Smooth muscle cell (in vitro differentiated cells): ENCODE results near the gene IL27RA. TPM values are rescaled to one million over a fixed set of nuclear protein-coding genes. Genes with fewer than 3 reads are reported as not detected.

Experiments
- DNase-seq: peaks from one replicate; lab custom pipeline; 2025; ENCODE audit not compliant: unreplicated experiment; lab: John Stamatoyannopoulos, UW
- H2AFZ ChIP-seq: fragments of 200-600 bp; sonication (generic); 2 replicates; pipeline ENCODE4 v1.6.0; 2016; ENCODE audit warnings: antibody characterized with exemption, low read depth, mild to moderate bottlenecking
- H3F3A ChIP-seq: fragments of 200-600 bp; sonication (generic); 2 replicates; pipeline ENCODE4 v1.6.0; 2017; ENCODE audit warnings: antibody characterized with exemption, low read depth
- H3K27ac ChIP-seq: fragments of 200-600 bp; sonication (generic); 2 replicates; pipeline ENCODE4 v1.5.1; 2016; ENCODE audit warnings: low read depth, mild to moderate bottlenecking
- H3K27me3 ChIP-seq: fragments of 200-600 bp; sonication (generic); 2 replicates; pipeline ENCODE4 v1.6.1; 2016; ENCODE audit warnings: low read depth, mild to moderate bottlenecking
- H3K36me3 ChIP-seq: fragments of 200-600 bp; sonication (generic); 2 replicates; pipeline ENCODE4 v1.5.1; 2016; ENCODE audit warnings: low read depth
- H3K4me1 ChIP-seq: fragments of 200-600 bp; sonication (generic); 2 replicates; pipeline ENCODE4 v1.5.1; 2016; ENCODE audit warnings: low read depth
- H3K4me2 ChIP-seq: fragments of 200-600 bp; sonication (generic); 2 replicates; pipeline ENCODE4 v1.6.0; 2016; ENCODE audit warnings: mild to moderate bottlenecking
- H3K4me3 ChIP-seq: fragments of 200-600 bp; sonication (generic); 2 replicates; pipeline ENCODE4 v1.5.1; 2016; ENCODE audit warnings: mild to moderate bottlenecking
- H3K79me2 ChIP-seq: fragments of 200-600 bp; sonication (generic); 2 replicates; pipeline ENCODE4 v1.6.0; 2016; ENCODE audit warnings: low read depth, mild to moderate bottlenecking
- H3K9ac ChIP-seq: fragments of 200-600 bp; sonication (generic); 2 replicates; pipeline ENCODE4 v1.6.0; 2016; ENCODE audit warnings: low read depth
- H3K9me3 ChIP-seq: fragments of 200-600 bp; sonication (generic); replicated peaks from 2 replicates; pipeline ENCODE4 v1.5.1; 2016; ENCODE audit warnings: low read depth
- H4K20me1 ChIP-seq: fragments of 200-600 bp; sonication (generic); 2 replicates; pipeline ENCODE4 v1.6.0; 2016; ENCODE audit warnings: low read depth
- WGBS: methylation state at CpG from one replicate; pipeline ENCODE4 v1.1.7; 2016; ENCODE audit warnings: low lambda C conversion rate; 5-methylcytosine and 5-hydroxymethylcytosine counted together
- polyA plus RNA-seq: library from polyadenylated mRNA; unstranded; fragments of >200 nt; fragmentation: Nextera tagmentation; extraction: Ambion mirVana; gene quantifications from 2 replicates; pipeline ENCODE4 v1.2.1, GENCODE V29; 2016
- total RNA-seq: library from RNA; depleted of rRNA; stranded (reverse); fragments of >200 nt; gene quantifications from 2 replicates; pipeline ENCODE4 v1.2.3, GENCODE V29; 2014
- TF ChIP-seq, protein P1 (sequence below): fragments of 200-600 bp; sonication (generic); IDR thresholded peaks from 2 replicates; pipeline ENCODE4 v1.5.1; 2017; ENCODE audit warnings: borderline replicate concordance, mild to moderate bottlenecking, antibody characterized with exemption; ENCODE audit not compliant: insufficient read depth, poor library complexity, severe bottlenecking

IL27RA gene
- 1.4 and 3.1 TPM in 2 replicates for total RNA-seq
- 3.8 and 7.1 TPM in 2 replicates for polyA plus RNA-seq

DNA sequence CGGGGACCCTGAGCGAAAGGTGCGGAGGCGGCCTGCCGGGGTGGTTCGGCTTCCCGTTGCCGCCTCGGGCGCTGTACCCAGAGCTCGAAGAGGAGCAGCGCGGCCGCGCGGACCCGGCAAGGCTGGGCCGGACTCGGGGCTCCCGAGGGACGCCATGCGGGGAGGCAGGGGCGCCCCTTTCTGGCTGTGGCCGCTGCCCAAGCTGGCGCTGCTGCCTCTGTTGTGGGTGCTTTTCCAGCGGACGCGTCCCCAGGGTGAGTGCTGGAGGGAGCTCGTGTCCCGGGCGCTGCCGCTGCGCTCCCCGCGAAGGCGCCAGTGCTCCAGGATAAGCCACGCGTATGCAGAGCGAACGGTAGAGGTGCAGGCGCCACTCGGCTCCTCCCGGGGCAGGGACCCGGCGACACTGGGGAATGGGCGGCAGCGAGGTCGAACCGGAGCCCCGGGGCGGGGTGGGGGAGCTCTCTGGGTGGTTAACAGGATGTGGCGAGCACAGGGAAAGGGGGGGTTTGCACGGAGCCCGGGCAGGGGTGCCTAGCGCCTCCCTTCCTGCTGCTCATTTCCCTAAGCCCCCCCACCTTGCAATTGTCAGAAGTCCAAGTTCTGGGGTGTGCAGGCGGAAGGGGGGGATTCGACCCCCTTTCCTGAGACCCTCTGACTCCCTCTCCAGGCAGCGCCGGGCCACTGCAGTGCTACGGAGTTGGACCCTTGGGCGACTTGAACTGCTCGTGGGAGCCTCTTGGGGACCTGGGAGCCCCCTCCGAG lies at the start of gene IL27RA:
Gene IL27RA, plus strand, starts transcription at position 44 of the 762 bp plus-strand sequence. Its CDS starts 111 bp downstream, at position 155.
- no peaks in the 10 kb centered on the region for H3K79me2 ChIP-seq
- no peak within 1 kb of the TSS for H3K27ac ChIP-seq
- peaks cover 9% of the 10 kb centered on the region for H3K4me1 ChIP-seq
- peak within 1 kb of the TSS; percentile 71 for H3K4me3 ChIP-seq
- peak within 1 kb of the TSS; percentile 99 for H2AFZ ChIP-seq
- H3K9me3 ChIP-seq = no peaks in the 10 kb centered on the region
- H4K20me1 ChIP-seq = no peaks in the 10 kb centered on the region
- TF ChIP-seq, protein P1, sequence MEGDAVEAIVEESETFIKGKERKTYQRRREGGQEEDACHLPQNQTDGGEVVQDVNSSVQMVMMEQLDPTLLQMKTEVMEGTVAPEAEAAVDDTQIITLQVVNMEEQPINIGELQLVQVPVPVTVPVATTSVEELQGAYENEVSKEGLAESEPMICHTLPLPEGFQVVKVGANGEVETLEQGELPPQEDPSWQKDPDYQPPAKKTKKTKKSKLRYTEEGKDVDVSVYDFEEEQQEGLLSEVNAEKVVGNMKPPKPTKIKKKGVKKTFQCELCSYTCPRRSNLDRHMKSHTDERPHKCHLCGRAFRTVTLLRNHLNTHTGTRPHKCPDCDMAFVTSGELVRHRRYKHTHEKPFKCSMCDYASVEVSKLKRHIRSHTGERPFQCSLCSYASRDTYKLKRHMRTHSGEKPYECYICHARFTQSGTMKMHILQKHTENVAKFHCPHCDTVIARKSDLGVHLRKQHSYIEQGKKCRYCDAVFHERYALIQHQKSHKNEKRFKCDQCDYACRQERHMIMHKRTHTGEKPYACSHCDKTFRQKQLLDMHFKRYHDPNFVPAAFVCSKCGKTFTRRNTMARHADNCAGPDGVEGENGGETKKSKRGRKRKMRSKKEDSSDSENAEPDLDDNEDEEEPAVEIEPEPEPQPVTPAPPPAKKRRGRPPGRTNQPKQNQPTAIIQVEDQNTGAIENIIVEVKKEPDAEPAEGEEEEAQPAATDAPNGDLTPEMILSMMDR = peak; percentile 35
- no peaks in the 10 kb centered on the region for H3K36me3 ChIP-seq
- no peak within 1 kb of the TSS for H3K9ac ChIP-seq
- WGBS = 1% methylated on average over 46 of the region's 63 CpGs
- no peaks in the 10 kb centered on the region for H3F3A ChIP-seq
- peak; percentile 37 for DNase-seq
- H3K4me2 ChIP-seq = peak within 1 kb of the TSS; percentile 97
- H3K27me3 ChIP-seq = no peaks in the 10 kb centered on the region

DNA sequence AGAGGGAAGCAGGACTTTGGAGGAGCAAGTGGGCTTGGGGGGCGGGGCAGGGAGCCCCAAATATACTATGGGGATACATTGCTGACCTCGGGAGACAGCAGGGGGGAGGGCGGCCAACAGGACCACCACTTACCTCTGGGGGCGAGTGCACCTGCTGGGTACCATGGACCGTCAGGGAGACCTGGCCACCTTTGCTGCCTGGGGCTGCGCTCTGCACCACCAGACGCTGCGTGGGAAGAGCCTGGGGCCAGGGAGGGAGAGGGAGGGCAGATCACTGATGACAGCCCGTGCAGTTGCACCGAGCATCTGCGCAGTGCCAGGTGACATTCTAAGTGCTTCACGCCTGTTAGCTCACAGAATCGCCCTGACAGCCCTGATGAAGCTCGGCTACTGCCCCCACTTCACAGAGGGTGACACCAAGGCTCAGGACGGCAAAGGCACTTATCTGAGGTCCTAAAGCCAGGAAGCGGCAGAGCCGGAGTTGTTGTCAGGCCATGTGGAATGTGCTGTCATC lies 49.5 kb upstream of the IL27RA start:
- Histone ChIP-seq H3K4me2 (no peak overlapping the region), H4K20me1 (no peaks in the 10 kb centered on the region), H2AFZ (no peak overlapping the region), H3K27ac (no peak overlapping the region), H3K36me3 (no peaks in the 10 kb centered on the region), H3K9ac (no peak overlapping the region), H3K79me2 (no peaks in the 10 kb centered on the region), H3F3A (no peaks in the 10 kb centered on the region), H3K27me3 (no peaks in the 10 kb centered on the region), H3K9me3 (no peaks in the 10 kb centered on the region), H3K4me1 (peaks cover 20% of the 10 kb centered on the region), H3K4me3 (no peak overlapping the region)
- no peak for DNase-seq
- TF ChIP-seq, protein P1 = no peak
- WGBS = 91% methylated on average over 17 of the region's 17 CpGs

DNA sequence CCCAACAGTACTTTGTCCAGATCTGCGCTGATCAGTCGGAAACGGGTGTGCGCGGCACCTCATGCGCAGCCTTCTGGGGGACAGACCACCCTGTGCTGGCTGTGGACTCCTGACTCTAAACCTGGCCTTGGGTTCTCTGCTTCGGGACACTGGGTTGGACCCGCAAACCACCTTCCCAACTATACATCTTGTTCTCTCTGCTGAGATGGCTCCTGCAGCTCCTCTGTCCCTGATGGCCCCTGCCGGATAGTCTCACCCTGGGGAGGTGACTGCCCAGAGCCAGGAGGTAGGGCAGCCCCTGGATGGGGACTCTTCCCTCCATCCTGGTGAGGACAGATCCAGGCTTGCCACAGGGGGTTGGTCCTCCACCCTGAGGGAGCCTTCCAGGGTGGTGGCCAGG lies 48.8 kb upstream of the IL27RA start:
- H4K20me1 ChIP-seq = no peaks in the 10 kb centered on the region
- H3K27ac ChIP-seq = no peak overlapping the region
- H3K27me3 ChIP-seq = no peaks in the 10 kb centered on the region
- H3K9ac ChIP-seq = no peak overlapping the region
- no peak overlapping the region for H2AFZ ChIP-seq
- no peaks in the 10 kb centered on the region for H3K79me2 ChIP-seq
- no peak overlapping the region for H3K4me3 ChIP-seq
- 98% methylated on average over 9 of the region's 9 CpGs for WGBS
- no peaks in the 10 kb centered on the region for H3F3A ChIP-seq
- no peaks in the 10 kb centered on the region for H3K36me3 ChIP-seq
- H3K9me3 ChIP-seq = no peaks in the 10 kb centered on the region
- no peak overlapping the region for H3K4me2 ChIP-seq
- H3K4me1 ChIP-seq = peaks cover 24% of the 10 kb centered on the region
- TF ChIP-seq, protein P1 = no peak
- DNase-seq = no peak
